K562 (cell line): ENCODE measurements around the gene BAIAP3. TPM values are rescaled to one million over a fixed set of nuclear protein-coding genes. Genes with fewer than 3 reads are reported as not detected.

Experiments used
- CBX8 ChIP-seq: fragments of 200-600 bp; sonication (generic); IDR thresholded peaks from 2 replicates; pipeline ENCODE4 v1.6.1; 2012; ENCODE audit warnings: borderline replicate concordance, mixed run types, low read depth, mild to moderate bottlenecking, moderate library complexity, mixed read lengths, low read length, control low read depth, inconsistent platforms; ENCODE audit not compliant: poor library complexity, severe bottlenecking; ENCODE audit errors: extremely low read depth
- EP400 ChIP-seq: fragments of 450-650 bp; IDR thresholded peaks from 2 replicates; pipeline ENCODE4 v1.6.1; 2017; ENCODE audit warnings: antibody characterized with exemption, mild to moderate bottlenecking, moderate library complexity
- GABPB1 ChIP-seq: sonication (generic); formaldehyde crosslinking; IDR thresholded peaks from 2 replicates; pipeline ENCODE4 v1.8.0; 2022; ENCODE audit warnings: mild to moderate bottlenecking, missing genetic modification reagents
- HNRNPK ChIP-seq: fragments of 200-400 bp; formaldehyde crosslinking; IDR thresholded peaks from one replicate; pipeline ENCODE4 v1.6.1; 2018; ENCODE audit warnings: mild to moderate bottlenecking, low read depth, low read length; ENCODE audit not compliant: poor library complexity, severe bottlenecking
- KLF13 ChIP-seq: fragments of 450-650 bp; IDR thresholded peaks from 2 replicates; pipeline ENCODE4 v1.6.1; 2016; ENCODE audit warnings: missing genetic modification characterization, low read depth, mild to moderate bottlenecking, missing compliant biosample characterization, moderate library complexity, borderline replicate concordance
- MEIS2 ChIP-seq: fragments of 450-650 bp; IDR thresholded peaks from 2 replicates; pipeline ENCODE4 v1.6.1; 2014; ENCODE audit warnings: mild to moderate bottlenecking; ENCODE audit not compliant: partially characterized antibody
- NONO ChIP-seq, 2 experiments: fragments of 200-400 bp in 1 of 2; fragments of 450-650 bp in 1 of 2; formaldehyde crosslinking in 1 of 2; IDR thresholded peaks; 2 replicates each; pipeline ENCODE4 v1.6.1; 2017; ENCODE audit warnings: low read depth in 2 of 2, mild to moderate bottlenecking in 2 of 2, moderate library complexity in 2 of 2, low read length in 1 of 2
- UBTF ChIP-seq, 2 experiments: IDR thresholded peaks; 2 replicates each; pipeline ENCODE4 v1.6.1; 2012; ENCODE audit warnings: improper control_type of control experiment in 2 of 2, low read depth in 2 of 2, low read length in 2 of 2, borderline replicate concordance in 1 of 2
- USF2 ChIP-seq: sonication (generic); formaldehyde crosslinking; IDR thresholded peaks from 2 replicates; pipeline ENCODE4 v1.5.0; 2020; ENCODE audit warnings: missing genetic modification reagents
- ZBTB1 ChIP-seq: sonication (generic); formaldehyde crosslinking; IDR thresholded peaks from 2 replicates; pipeline ENCODE4 v1.8.1; 2023; ENCODE audit warnings: missing genetic modification reagents, low read depth, mild to moderate bottlenecking, borderline replicate concordance
- ZBTB11 ChIP-seq, 3 experiments: fragments of 200-800 bp in 1 of 3; fragments of 250-450 bp in 1 of 3; fragments of 450-650 bp in 1 of 3; sonication (Bioruptor Pico) in 1 of 3; sonication (Bioruptor generic) in 1 of 3; formaldehyde crosslinking in 1 of 3; IDR thresholded peaks; 2 replicates each; pipeline versions ENCODE4 v1.6.1 to v1.8.0; 2016 to 2022; ENCODE audit warnings: mild to moderate bottlenecking in 2 of 3, missing genetic modification characterization in 2 of 3, missing compliant biosample characterization in 1 of 3, moderate library complexity in 1 of 3
- ZEB2 ChIP-seq: fragments of 450-650 bp; IDR thresholded peaks from 2 replicates; pipeline ENCODE4 v1.6.1; 2016
- polyA plus RNA-seq, 8 experiments: library from polyadenylated mRNA; depleted of rRNA in 4 of 8; stranded (reverse) in 5 of 8; unstranded in 3 of 8; fragments of >200 nt; fragmentation: Nextera tagmentation in 2 of 8; fragmentation: Illumina TruSeq in 1 of 8; extraction: Ambion mirVana in 2 of 8; extraction: Trizol in 1 of 8; gene quantifications; 2 replicates each; pipeline versions ENCODE4 v1.2.1 to v1.2.3, GENCODE V29; 2011 to 2014; ENCODE audit warnings: inconsistent platforms in 1 of 8, missing spikeins in 1 of 8
- total RNA-seq, 7 experiments: library from RNA; depleted of rRNA in 6 of 7; stranded (reverse); fragments of >200 nt in 6 of 7; fragmentation: Illumina TruSeq in 2 of 7; extraction: Trizol in 2 of 7; gene quantifications; 2 replicates each; pipeline versions ENCODE4 v1.2.1 to v1.2.3, GENCODE V29; 2011 to 2021; ENCODE audit warnings: low replicate concordance in 1 of 7
- TF ChIP-seq, protein P1 (sequence below): IDR thresholded peaks from 2 replicates; pipeline ENCODE4 v1.6.1; 2011; ENCODE audit warnings: borderline replicate concordance, low read depth, mild to moderate bottlenecking, moderate library complexity, low read length; ENCODE audit not compliant: insufficient read depth, poor library complexity, severe bottlenecking

BAIAP3 gene
- total and polyA plus RNA-seq, 9 of the 15 experiments (the other 6 are each of a cell fraction or from before 2014, with no cell fraction given) = 0.03 to 4.5 (median 0.57) TPM; not detected in 1

DNA sequence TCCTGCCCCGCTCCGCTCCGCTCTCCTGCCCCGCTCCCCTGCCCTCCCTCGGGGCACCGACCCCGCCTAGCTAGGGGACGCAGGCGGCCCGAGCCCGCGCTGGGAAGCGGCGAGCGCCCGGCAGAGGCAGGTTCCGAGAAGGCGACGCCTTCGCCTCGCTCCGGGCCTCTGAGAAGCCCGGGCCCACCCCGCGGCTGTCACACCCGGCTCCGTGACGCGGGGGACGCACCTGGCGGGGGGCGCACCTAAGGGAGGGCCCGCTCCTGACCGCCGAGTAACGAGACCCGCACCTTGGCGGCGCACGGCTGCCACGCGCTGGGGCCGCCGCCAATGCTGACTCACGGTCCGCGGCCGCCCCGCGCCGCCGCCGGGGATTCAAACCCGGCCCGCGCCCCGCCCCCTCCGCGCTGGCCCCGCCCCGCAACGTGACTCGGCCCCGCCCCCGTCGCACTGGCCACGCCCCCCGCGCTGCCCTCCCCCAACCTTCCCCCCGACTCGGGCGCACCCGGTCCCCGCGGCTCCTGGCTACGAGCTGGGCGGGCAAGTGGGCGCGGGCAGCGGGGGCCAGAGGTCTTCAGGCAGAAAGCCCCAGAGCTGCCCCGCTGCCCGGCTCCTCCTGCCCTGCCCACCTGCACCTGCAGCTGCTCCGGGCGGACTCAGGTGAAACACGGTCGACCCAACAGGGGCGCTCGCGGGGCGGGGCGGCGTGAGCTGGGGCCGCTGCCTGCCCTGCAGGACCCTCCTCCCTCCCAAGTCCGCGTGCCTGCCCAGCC, 46.0 kb downstream of the BAIAP3 start (continued):
- TF ChIP-seq UBTF (IDR thresholded peaks at IDR 0.05; ENCODE audit: borderline replicate concordance in 1 of 2, low read depth in 2 of 2, low read length in 2 of 2) (no peak), NONO (IDR thresholded peaks at IDR 0.05; ENCODE audit: low read depth in 2 of 2, low read length in 1 of 2) (peak in 1 of 2 experiments; percentile 94; a peak in 2 of 4 replicates), MEIS2 (no peak), KLF13 (peak; percentile 78), ZBTB1 (0 out of 2 replicates have a peak, but pooled peaks have one; percentile 38), ZEB2 (peak; percentile 26; the same call in 1 of the 2 replicates), EP400 (peak; percentile 65; the same call in 1 of the 2 replicates), GABPB1 (CRISPR knock-in tag) (peak; percentile 65), CBX8 (no peak), ZBTB11 (CRISPR knock-in tag; IDR thresholded peaks at IDR 0.05) (no peak), HNRNPK (peak; percentile 79), USF2 (no peak)
- TF ChIP-seq, protein P1, sequence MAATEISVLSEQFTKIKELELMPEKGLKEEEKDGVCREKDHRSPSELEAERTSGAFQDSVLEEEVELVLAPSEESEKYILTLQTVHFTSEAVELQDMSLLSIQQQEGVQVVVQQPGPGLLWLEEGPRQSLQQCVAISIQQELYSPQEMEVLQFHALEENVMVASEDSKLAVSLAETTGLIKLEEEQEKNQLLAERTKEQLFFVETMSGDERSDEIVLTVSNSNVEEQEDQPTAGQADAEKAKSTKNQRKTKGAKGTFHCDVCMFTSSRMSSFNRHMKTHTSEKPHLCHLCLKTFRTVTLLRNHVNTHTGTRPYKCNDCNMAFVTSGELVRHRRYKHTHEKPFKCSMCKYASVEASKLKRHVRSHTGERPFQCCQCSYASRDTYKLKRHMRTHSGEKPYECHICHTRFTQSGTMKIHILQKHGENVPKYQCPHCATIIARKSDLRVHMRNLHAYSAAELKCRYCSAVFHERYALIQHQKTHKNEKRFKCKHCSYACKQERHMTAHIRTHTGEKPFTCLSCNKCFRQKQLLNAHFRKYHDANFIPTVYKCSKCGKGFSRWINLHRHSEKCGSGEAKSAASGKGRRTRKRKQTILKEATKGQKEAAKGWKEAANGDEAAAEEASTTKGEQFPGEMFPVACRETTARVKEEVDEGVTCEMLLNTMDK = peak; percentile 13
